IMR-90 (cell line): ENCODE results near the gene NOP9.
"Not testable (repeated sequence)": the region's sequence is repeated elsewhere in the genome, so short reads cannot be mapped to it uniquely, and the experiment has no call there.

Experiments used
- BHLHE40 ChIP-seq: fragments of 150-350 bp; IDR thresholded peaks from 2 replicates; pipeline ENCODE4 v1.6.1; 2016; ENCODE audit warnings: mild to moderate bottlenecking, low read depth, low read length
- CEBPB ChIP-seq: IDR thresholded peaks from 2 replicates; pipeline ENCODE4 v1.6.1; 2012; ENCODE audit warnings: low read depth, low read length, improper control_type of control experiment
- CHD1 ChIP-seq: IDR thresholded peaks from 2 replicates; pipeline ENCODE4 v1.6.1; 2012; ENCODE audit warnings: low read depth, low read length, improper control_type of control experiment
- MAFK ChIP-seq: IDR thresholded peaks from 2 replicates; pipeline ENCODE4 v1.6.1; 2012; ENCODE audit warnings: low read depth, low read length, improper control_type of control experiment
- MXI1 ChIP-seq: IDR thresholded peaks from 2 replicates; pipeline ENCODE4 v1.6.1; 2012; ENCODE audit warnings: low read depth, mild to moderate bottlenecking, low read length, moderate library complexity, borderline replicate concordance
- POLR2A ChIP-seq: IDR thresholded peaks from 2 replicates; pipeline ENCODE4 v1.6.1; 2012; ENCODE audit warnings: mild to moderate bottlenecking, low read depth, low read length
- RAD21 ChIP-seq: IDR thresholded peaks from 2 replicates; pipeline ENCODE4 v1.6.1; 2012; ENCODE audit warnings: low read length, improper control_type of control experiment
- RFX5 ChIP-seq: IDR thresholded peaks from 2 replicates; pipeline ENCODE4 v1.8.0; 2012; ENCODE audit warnings: low read depth, mild to moderate bottlenecking, low read length, moderate library complexity
- SMC3 ChIP-seq: fragments of 150-350 bp; IDR thresholded peaks from 2 replicates; pipeline ENCODE4 v1.6.1; 2016; ENCODE audit warnings: low read depth, mild to moderate bottlenecking, antibody characterized with exemption, low read length, moderate library complexity
- TF ChIP-seq, protein P1 (sequence below): conservative IDR thresholded peaks from 2 replicates; pipeline ENCODE4 v1.5.1; 2012; ENCODE audit warnings: mild to moderate bottlenecking, low read depth, low read length, improper control_type of control experiment
- TF ChIP-seq, protein P2 (sequence below): fragments of 150-350 bp; IDR thresholded peaks from 2 replicates; pipeline ENCODE4 v1.6.1; 2017; ENCODE audit warnings: mild to moderate bottlenecking, antibody characterized with exemption, low read length, low read depth

DNA sequence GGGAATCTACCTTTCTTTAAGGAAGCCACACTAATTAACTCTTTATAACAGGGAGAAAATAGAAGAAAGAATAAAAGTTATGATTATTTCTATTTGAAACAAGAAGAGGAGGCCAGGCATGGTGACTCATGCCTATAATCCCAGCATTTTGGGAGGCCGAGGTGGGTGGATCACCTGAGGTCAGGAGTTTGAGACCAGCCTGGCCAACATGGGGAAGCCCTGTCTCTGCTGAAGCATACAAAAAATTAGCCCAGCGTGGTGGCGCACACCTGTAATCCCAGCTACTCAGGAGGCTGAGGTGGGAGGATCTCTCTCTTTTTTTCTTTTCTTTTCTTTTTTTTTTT, 54.8 kb downstream of the NOP9 start:
- TF ChIP-seq, protein P1, sequence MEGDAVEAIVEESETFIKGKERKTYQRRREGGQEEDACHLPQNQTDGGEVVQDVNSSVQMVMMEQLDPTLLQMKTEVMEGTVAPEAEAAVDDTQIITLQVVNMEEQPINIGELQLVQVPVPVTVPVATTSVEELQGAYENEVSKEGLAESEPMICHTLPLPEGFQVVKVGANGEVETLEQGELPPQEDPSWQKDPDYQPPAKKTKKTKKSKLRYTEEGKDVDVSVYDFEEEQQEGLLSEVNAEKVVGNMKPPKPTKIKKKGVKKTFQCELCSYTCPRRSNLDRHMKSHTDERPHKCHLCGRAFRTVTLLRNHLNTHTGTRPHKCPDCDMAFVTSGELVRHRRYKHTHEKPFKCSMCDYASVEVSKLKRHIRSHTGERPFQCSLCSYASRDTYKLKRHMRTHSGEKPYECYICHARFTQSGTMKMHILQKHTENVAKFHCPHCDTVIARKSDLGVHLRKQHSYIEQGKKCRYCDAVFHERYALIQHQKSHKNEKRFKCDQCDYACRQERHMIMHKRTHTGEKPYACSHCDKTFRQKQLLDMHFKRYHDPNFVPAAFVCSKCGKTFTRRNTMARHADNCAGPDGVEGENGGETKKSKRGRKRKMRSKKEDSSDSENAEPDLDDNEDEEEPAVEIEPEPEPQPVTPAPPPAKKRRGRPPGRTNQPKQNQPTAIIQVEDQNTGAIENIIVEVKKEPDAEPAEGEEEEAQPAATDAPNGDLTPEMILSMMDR: not testable (repeated sequence)
- not testable (repeated sequence) for TF ChIP-seq RFX5, POLR2A, MAFK, SMC3, CEBPB, RAD21, BHLHE40, MXI1, CHD1
- TF ChIP-seq, protein P2, sequence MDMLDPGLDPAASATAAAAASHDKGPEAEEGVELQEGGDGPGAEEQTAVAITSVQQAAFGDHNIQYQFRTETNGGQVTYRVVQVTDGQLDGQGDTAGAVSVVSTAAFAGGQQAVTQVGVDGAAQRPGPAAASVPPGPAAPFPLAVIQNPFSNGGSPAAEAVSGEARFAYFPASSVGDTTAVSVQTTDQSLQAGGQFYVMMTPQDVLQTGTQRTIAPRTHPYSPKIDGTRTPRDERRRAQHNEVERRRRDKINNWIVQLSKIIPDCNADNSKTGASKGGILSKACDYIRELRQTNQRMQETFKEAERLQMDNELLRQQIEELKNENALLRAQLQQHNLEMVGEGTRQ: not testable (repeated sequence)
